ENCODE data around the gene MYL3.

The MYL3 gene

DNA sequence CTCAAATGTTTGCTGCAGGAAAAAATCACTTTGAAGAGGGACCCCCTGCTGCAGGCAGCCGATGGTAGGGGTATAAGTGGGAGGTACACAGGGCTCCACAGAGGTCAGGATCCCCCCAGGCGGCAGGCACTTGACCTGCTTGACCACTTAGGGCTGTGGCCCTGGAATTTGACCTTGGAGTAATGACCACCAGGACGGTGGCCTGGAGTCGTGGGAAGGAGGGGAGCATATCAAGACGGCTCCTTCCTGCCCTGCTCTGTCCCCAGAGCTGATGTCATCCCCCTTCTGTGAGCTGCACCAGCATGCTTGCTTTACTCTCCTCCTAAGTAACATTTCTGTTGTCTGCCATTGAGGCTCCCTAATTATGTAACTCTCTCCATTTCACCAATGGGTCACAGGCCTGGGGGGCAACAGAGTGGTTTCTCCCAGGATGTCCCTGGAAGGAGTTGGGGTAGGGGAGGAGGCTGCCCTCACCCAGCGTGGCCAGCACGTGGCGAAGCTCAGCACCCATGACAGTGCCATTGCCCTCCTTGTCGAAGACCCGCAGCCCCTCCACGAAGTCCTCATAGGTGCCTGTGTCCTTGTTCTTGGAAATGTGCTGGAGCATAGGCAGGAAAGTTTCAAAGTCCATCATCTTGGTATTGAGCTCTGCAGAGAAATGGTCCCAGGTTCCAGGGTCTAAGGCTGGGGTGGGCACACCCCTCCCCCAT lies 4.1 kb downstream of the MYL3 start:
- DNase-seq (ENCODE audit: insufficient read length, low spot score) (no peak), FAIRE-seq (no peak)
- TF ChIP-seq, protein P1, sequence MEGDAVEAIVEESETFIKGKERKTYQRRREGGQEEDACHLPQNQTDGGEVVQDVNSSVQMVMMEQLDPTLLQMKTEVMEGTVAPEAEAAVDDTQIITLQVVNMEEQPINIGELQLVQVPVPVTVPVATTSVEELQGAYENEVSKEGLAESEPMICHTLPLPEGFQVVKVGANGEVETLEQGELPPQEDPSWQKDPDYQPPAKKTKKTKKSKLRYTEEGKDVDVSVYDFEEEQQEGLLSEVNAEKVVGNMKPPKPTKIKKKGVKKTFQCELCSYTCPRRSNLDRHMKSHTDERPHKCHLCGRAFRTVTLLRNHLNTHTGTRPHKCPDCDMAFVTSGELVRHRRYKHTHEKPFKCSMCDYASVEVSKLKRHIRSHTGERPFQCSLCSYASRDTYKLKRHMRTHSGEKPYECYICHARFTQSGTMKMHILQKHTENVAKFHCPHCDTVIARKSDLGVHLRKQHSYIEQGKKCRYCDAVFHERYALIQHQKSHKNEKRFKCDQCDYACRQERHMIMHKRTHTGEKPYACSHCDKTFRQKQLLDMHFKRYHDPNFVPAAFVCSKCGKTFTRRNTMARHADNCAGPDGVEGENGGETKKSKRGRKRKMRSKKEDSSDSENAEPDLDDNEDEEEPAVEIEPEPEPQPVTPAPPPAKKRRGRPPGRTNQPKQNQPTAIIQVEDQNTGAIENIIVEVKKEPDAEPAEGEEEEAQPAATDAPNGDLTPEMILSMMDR (IDR thresholded peaks at IDR 0.05; ENCODE audit: insufficient read depth, missing control alignments), result no peak

DNA sequence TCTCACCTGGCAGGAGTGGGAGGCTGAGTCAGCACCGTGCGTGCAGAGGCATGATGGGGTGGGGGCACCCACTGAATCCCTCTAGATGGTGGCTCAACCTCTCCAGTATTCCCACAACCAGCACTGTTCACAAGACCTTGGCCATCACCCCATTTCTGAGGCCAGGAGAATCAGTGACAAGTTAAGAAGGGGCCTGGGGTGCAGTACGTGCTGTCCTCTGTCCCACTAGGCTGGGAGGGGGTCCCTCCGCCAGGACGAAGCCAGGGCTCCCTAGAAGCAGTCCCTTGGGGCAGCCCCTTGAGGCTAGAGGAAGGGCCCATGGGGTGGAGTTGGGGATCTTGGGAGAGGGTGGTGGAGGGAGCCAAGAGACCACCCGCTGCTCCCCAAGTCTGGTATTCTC lies 4.8 kb downstream of the MYL3 start:
- no peak for FAIRE-seq
- TF ChIP-seq, protein P1 (IDR thresholded peaks at IDR 0.05; ENCODE audit: insufficient read depth, missing control alignments), result no peak
- no peak for DNase-seq (ENCODE audit: insufficient read length, low spot score)

DNA sequence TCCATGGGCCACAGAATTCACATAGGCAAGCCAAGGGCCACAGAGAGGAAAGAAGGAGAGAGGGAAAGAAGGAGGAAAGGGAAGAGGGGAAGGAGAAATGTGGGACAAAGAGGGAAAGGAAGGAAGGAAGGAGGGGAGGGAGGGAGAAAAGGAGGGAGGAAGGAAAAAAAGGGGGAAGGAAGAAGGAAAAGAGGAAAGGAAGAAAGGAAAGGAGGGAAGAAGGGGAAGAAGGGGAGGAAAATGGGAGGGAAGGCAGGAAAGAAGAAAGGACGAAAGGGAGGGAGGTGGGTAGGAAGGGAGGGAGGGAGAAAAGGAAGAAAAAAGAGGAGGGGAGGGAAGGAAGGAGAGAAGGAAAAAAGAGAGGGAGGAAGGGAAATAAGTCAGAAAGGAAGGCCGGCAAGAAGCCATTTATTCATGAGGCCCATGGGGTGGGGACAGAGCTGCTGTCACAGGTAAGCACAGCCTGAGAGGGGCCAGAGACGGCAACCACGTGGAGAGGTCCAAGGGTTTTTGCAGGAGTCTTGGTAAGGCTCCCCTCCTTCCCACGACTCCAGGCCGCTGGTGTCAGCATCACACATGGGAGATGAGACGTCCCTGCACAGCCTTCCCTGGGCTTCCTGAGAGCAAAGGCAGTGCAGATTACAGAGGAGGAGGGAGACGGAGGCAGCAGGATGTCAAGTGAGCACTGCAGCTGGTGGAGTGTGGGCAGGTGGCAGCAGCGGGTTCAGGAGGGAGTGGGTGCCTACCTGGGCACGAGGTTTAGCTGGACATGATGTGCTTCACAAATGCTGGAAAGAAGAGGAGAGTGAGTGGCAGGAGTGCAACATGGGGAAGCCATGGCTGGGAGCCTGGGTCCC lies 5.5 kb downstream of the MYL3 start:
- TF ChIP-seq, protein P1 (IDR thresholded peaks at IDR 0.05; ENCODE audit: insufficient read depth, missing control alignments), result no peak
- DNase-seq (ENCODE audit: insufficient read length, low spot score) (no peak), FAIRE-seq (no peak)

DNA sequence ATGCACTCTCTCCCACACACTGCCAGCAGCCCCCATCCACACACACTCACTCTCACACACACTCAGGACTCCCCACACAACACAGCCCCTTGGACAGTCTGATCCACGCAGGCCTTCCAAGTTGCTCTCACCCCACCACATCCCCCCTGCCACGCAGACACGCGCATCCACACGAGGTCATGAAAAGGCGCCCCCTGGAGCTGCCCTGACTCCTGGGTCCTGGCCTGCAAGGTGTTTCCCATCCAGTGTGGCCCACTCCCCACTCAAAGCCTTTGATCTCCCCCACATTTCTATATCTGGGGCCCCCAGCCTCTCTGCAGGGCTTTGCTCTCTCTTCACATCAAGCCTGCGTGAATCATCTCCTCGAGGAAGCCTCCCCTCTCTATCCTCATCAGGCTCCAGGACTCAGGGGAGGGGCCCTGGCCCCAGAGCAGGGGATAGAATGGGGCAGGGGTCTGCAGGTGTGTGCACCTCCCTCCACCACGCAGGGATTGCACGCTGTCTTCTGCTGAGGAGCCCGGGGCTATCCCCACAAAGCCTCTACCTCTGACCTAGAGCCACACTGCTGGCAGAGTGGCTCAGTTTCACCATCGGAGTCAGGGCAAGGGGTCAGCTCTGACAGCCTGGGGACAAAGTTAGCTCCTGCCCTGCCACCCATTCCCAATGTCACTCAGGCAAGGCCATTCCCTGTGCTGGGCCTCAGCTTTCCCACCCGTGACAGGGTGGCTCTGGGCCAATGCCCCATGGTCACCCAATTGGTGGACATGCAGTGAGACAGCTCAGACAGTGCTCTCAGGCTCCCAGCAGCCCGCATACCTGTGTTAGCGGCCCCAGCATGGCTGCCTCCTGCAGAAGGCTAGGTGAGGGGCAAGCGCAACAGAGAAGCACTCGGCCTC lies 6.4 kb downstream of the MYL3 start:
- DNase-seq (ENCODE audit: insufficient read length, low spot score), result no peak
- no peak for FAIRE-seq
- TF ChIP-seq, protein P1 (IDR thresholded peaks at IDR 0.05; ENCODE audit: insufficient read depth, missing control alignments), result no peak

DNA sequence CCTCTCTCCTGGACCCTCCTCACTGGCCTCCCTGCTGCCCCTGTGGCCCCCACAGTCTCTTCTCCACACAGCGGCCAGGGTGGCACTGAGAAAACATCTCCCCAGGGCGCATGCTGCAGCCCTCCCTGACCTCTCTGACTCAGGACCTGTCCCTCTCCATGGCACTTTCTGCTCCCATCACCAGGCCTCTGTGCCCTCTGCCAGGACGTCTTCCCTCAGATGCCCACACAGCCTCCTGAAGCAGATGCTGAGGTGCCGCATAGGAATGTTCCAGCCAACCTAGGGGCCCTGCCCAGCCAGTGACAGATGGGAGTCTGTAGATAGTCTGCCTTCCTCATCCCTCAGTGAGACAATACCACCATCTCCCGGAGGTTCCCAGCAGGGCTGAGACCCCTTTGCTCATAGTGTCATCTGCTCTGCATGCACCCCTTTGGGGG lies 8.7 kb downstream of the MYL3 start:
- TF ChIP-seq, protein P1 (IDR thresholded peaks at IDR 0.05; ENCODE audit: insufficient read depth, missing control alignments), result no peak
- DNase-seq (ENCODE audit: insufficient read length, low spot score) (no peak), FAIRE-seq (no peak)

DNA sequence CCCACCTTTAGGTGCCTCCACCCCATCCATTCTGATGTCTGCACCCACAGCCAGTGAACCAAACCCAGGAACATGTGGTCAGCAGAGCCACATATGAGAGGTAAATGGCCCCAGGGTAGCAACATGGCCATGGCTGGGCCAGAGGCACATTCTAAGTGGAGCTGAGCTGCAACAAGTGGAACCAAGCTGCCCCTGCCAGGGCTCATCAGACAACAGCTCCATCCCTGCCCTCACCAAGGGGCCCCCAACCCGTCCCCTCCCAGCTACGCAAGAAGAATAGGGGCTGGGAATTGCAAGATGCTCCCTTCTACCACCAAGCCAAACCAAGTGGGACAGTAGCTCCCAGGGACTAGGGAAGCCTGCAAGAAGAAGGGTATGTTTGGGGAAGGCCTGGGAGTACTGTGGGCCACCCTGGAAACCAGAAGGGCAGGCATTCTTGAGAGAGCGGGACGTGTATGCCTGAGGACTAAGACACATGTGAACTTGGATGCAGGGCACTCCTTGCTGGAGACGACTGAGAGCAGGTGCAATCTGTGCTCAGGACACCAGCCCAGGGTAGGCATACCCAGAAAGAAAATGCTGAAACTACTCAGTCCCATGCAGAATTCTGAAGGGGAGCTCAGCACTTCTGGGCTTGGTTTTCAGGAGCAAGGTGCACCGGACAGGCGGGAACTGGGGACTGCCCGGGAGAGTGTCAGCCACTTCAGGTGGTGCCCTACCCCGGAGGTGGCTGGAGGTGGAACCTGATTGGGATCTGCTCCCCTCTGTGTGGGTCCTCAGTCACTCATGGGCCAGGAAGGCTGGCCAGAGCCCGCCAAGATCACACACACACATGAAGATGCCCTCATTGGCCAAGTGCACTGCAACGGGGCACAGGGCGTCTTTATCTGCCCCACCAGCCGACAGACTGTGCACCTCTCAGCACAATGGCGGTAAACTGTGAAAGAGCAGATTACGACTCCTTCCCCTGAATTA lies 9.5 kb downstream of the MYL3 start:
- TF ChIP-seq, protein P1 (IDR thresholded peaks at IDR 0.05; ENCODE audit: insufficient read depth, missing control alignments), result no peak
- no peak for FAIRE-seq
- no peak for DNase-seq (ENCODE audit: insufficient read length, low spot score)

Measured in D721Med (cell line).